Stimulated activated CD8-positive, alpha-beta memory T cell treated with anti-CD3 and anti-CD28 coated beads, Interleukin-2, amount 100 ng/mL, for 1 hour (primary cell): Measurements from ENCODE around the gene TBPL2.
"Not testable (repeated sequence)": the region's sequence is repeated elsewhere in the genome, so short reads cannot be mapped to it uniquely, and the experiment has no call there.

Source experiments
- DNase-seq, 2 donors: peaks; one replicate each; pipeline ENCODE4 v3.0.0-alpha.2; 2020; ENCODE audit warnings: low read depth in 2 of 2

Gene TBPL2

GRCh38 chr14:55404173-55404854 is 36.1 kb downstream of the TBPL2 start:
- no peak for DNase-seq

GRCh38 chr14:55401751-55402150 is 38.7 kb downstream of the TBPL2 start:
- no peak for DNase-seq

GRCh38 chr14:55399852-55400251 is 40.6 kb downstream of the TBPL2 start:
- DNase-seq, result no peak

- DNase-seq, result no peak
These were observed 41.2 kb downstream of the TBPL2 start for GRCh38 chr14:55399183-55399582.

GRCh38 chr14:55398679-55399078 is 41.7 kb downstream of the TBPL2 start:
- no peak for DNase-seq

- no peak for DNase-seq
These were observed 51.1 kb downstream of the TBPL2 start for GRCh38 chr14:55389330-55389729.

GRCh38 chr14:55388160-55388559 is 52.3 kb downstream of the TBPL2 start:
- no peak for DNase-seq

- DNase-seq, result no peak
These were observed 53.3 kb downstream of the TBPL2 start for GRCh38 chr14:55387121-55387520.

GRCh38 chr14:55386037-55386808 is 54.2 kb downstream of the TBPL2 start:
- DNase-seq, result no peak

GRCh38 chr14:55384536-55384935 is 55.9 kb downstream of the TBPL2 start:
- DNase-seq, result no peak

- DNase-seq, result no peak
These were observed 56.8 kb downstream of the TBPL2 start for GRCh38 chr14:55383541-55384140.

GRCh38 chr14:55383056-55383466 is 57.4 kb downstream of the TBPL2 start:
- not testable (repeated sequence) for DNase-seq

GRCh38 chr14:55382483-55382882 is 57.9 kb downstream of the TBPL2 start:
- no peak for DNase-seq

GRCh38 chr14:55381561-55381960 is 58.9 kb downstream of the TBPL2 start:
- DNase-seq, result no peak

- DNase-seq, result no peak
These were observed 59.4 kb downstream of the TBPL2 start for GRCh38 chr14:55381040-55381439.

GRCh38 chr14:55377236-55377635 is 63.2 kb downstream of the TBPL2 start:
- DNase-seq, result no peak

- DNase-seq, result no peak
These were observed 65.6 kb downstream of the TBPL2 start for GRCh38 chr14:55374771-55375170.

GRCh38 chr14:55373784-55374705 is 66.4 kb downstream of the TBPL2 start:
- no peak for DNase-seq

GRCh38 chr14:55372825-55373224 is 67.6 kb downstream of the TBPL2 start:
- DNase-seq, result no peak

- DNase-seq, result no peak
These were observed 68.0 kb downstream of the TBPL2 start for GRCh38 chr14:55372423-55372822.

- no peak for DNase-seq
These were observed 69.4 kb downstream of the TBPL2 start for GRCh38 chr14:55370883-55371455.
